C4-2B (cell line): ENCODE data around the gene WTAP.

Experiments
- CTCF ChIP-seq: fragments of 450-650 bp; conservative IDR thresholded peaks from 2 replicates; pipeline ENCODE4 v1.5.1; 2017; ENCODE audit warnings: mild to moderate bottlenecking
- ZFX ChIP-seq: fragments of 450-650 bp; IDR thresholded peaks from 2 replicates; pipeline ENCODE4 v1.6.1; 2017

- TF ChIP-seq CTCF (no peak), ZFX (peak; percentile 46)
Measured at GRCh38 chr6:159693128-159693893, 34.0 kb upstream of the WTAP start, which contains the start of gene SOD2.
